Right lobe of liver (tissue), 6 donors: ENCODE results near the gene TBX1. TPM values are rescaled to one million over a fixed set of nuclear protein-coding genes. Genes with fewer than 3 reads are reported as not detected.

Experiments
- ATAC-seq, 4 donors: fragments of 200-7000 bp; cut with Tn5 transposase; one replicate each; pipeline ENCODE4 v1.9.1; 2020; ENCODE audit warnings: mild to moderate bottlenecking in 4 of 4, moderate library complexity in 4 of 4
- DNase-seq, 3 donors: peaks; one replicate each; pipeline ENCODE4 v3.0.0-alpha.2; 2020
- H3K27ac ChIP-seq, 3 donors: fragments of 200-600 bp; one replicate each; pipeline ENCODE4 v1.8.0; 2022
- H3K27me3 ChIP-seq, 2 donors: fragments of 200-600 bp; one replicate each; pipeline ENCODE4 v1.8.0; 2022
- H3K36me3 ChIP-seq, 4 donors: fragments of 200-600 bp; sonication (generic) in 1 of 4; one replicate each; pipeline versions ENCODE4 v1.5.1 to v1.8.0; 2017 to 2022; ENCODE audit warnings: control low read depth in 1 of 4
- H3K4me1 ChIP-seq, 4 donors: fragments of 200-600 bp; sonication (generic) in 1 of 4; one replicate each; pipeline versions ENCODE4 v1.5.1 to v1.8.0; 2017 to 2022; ENCODE audit warnings: control low read depth in 1 of 4
- H3K4me3 ChIP-seq, 3 donors: fragments of 200-600 bp; one replicate each; pipeline ENCODE4 v1.8.0; 2022
- H3K9me3 ChIP-seq, 4 donors: fragments of 200-600 bp; sonication (generic) in 1 of 4; one replicate each; pipeline versions ENCODE4 v1.5.1 to v1.8.0; 2017 to 2022; ENCODE audit warnings: control low read depth in 1 of 4
- POLR2A ChIP-seq: fragments of 450-650 bp; IDR thresholded peaks from one replicate; pipeline ENCODE4 v1.6.1; 2017; ENCODE audit warnings: antibody characterized with exemption, mild to moderate bottlenecking
- WGBS: methylation state at CpG from one replicate; pipeline ENCODE4 v1.1.6; 2018; ENCODE audit warnings: low coverage, low lambda C conversion rate; ENCODE audit not compliant: insufficient coverage; ENCODE audit errors: missing lambda C conversion rate; 5-methylcytosine and 5-hydroxymethylcytosine counted together
- intact Hi-C, 2 donors: fragments of 100-400 bp; cut with DNase I; formaldehyde crosslinking; loops; one replicate each; pipeline versions ENCODE4 v1.11.2 to v1.14.1; 2022
- total RNA-seq, 6 experiments: library from RNA; depleted of rRNA in 2 of 6; stranded (reverse); fragments of >200 nt in 2 of 6; fragmentation: NEBNext Ultra II Directional in 3 of 6; extraction: Animal tissue kit (Norgen Biotek cat#: 25700) in 3 of 6; gene quantifications; one replicate each; pipeline versions ENCODE4 v1.1.0 to v1.2.4, GENCODE V29; 2016 to 2023
- TF ChIP-seq, protein P1 (sequence below), 4 donors: fragments of 200-600 bp in 3 of 4; fragments of 450-650 bp in 1 of 4; IDR thresholded peaks; one replicate each; pipeline versions ENCODE4 v1.5.1 to v1.8.0; 2016 to 2022; ENCODE audit warnings: antibody characterized with exemption in 4 of 4, mild to moderate bottlenecking in 2 of 4
- donor health status: DM: no; HTN: yes; CAD: no.
- donor health status: DM: no; HTN: no; CAD: no.
- donor health status: DM: no; HTN: no; CAD: no.
- donor health status: DM: no; HTN: yes; CAD: no.
- donor health status: DM: no; HTN: yes; CAD: no.

Gene TBX1
- total RNA-seq, 6 experiments from 2014 or later = 0.24 to 0.37 (median 0.30) TPM; not detected in 2

DNA sequence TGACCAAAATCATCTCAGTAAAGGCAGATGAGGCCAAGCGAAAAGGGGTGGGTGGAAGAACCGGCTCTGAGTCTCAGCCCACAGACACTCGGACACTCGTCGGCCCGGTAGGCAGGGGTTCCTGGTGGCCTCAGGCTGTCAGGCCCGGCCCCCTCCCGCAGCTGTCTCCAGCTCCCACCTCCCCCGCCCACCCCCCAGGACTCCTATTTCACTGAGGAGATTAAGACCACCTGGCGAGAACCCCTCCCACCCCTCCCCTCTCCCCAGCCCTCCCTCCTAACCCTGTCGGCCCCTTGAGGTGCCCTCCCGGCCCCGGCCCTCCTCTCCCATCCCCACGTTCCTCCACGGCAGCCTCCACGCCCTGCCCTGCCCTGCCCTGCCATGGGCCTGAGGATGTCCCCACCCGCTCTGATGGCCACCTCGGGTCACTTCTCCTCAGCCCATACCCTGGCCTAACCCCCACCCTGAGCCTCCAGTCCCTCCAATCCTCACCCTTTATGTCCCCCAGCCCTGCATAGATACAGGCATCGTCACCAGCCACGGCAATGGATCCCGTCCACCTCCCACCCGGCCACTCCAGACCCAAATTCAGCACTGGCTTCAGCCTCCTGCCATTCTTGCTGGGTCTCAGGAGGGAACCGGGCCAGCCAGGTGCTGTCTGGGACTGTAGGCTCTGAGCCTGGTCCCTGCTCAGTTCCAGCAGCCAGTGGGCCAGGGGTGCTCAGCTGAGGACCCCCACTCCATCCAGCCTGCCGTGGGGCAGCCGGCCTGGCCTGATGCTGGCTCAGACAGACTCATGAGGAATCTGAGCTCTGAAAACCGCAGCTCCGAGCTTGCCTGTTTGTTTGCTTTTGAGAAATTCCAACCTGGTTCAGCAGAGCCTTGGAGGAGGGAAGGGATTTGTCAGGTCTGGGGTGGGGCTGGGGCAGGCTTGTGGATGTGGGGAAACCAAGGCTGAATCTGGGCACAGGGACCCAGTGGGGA, 9.8 kb upstream of the TBX1 start:
- intact Hi-C loops = loop anchor here (5.0 to 10.0 kb wide), 3 partner anchors 94 to 147 kb away; no protein-coding TSS in a partner anchor
- H3K36me3 ChIP-seq = no peaks in the 10 kb centered on the region
- no peak overlapping the region for H3K27ac ChIP-seq
- H3K27me3 ChIP-seq = peaks cover 0 to 5% of the 10 kb centered on the region in 2 donors
- ATAC-seq = no peak
- TF ChIP-seq POLR2A = no peak
- TF ChIP-seq, protein P1, sequence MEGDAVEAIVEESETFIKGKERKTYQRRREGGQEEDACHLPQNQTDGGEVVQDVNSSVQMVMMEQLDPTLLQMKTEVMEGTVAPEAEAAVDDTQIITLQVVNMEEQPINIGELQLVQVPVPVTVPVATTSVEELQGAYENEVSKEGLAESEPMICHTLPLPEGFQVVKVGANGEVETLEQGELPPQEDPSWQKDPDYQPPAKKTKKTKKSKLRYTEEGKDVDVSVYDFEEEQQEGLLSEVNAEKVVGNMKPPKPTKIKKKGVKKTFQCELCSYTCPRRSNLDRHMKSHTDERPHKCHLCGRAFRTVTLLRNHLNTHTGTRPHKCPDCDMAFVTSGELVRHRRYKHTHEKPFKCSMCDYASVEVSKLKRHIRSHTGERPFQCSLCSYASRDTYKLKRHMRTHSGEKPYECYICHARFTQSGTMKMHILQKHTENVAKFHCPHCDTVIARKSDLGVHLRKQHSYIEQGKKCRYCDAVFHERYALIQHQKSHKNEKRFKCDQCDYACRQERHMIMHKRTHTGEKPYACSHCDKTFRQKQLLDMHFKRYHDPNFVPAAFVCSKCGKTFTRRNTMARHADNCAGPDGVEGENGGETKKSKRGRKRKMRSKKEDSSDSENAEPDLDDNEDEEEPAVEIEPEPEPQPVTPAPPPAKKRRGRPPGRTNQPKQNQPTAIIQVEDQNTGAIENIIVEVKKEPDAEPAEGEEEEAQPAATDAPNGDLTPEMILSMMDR (IDR thresholded peaks at IDR 0.05) = no peak
- 47% methylated on average over 12 of the region's 27 CpGs for WGBS
- no peaks in the 10 kb centered on the region for H3K4me1 ChIP-seq
- no peak for DNase-seq
- H3K9me3 ChIP-seq = no peaks in the 10 kb centered on the region
- no peak overlapping the region for H3K4me3 ChIP-seq

DNA sequence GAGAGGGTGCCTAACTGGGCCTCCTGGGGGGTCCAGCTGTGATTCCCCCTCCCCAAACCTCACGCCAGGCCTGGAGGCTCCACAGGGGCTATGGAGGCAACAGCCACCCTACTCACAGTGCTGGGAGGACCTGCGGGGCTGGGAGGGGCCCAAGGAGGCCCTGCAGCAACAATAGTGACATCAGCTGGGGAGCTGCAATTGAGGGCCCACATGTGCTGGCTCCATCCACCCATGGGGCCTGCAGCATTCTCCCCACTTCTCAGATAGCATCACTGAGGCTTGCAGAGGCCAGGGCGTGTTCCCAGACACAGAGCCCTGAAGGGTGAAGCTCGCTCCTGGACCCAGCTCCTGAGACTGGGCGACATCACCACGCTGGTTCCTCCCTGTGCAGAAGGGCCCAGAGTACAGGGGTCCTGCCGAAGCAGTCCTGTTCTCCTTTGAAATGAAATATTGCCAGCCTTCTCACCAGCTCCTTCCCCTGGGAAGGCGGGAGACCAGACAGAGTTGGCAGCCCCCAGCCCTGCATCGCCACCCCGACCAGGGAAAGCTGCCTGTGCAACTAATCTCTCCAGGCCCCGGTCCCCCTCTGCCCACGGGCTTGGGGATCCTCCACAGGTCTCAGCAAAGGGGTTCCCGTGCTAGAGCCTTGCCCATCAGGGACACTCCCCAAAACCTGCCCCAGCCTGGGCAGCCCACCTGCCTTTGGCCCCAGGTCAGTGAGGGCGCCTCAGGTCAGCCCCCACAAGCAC, 8.9 kb upstream of the TBX1 start:
- no peaks in the 10 kb centered on the region for H3K36me3 ChIP-seq
- no peaks in the 10 kb centered on the region for H3K4me1 ChIP-seq
- intact Hi-C loops = loop anchor here (5.0 to 10.0 kb wide), 3 partner anchors 93 to 146 kb away; no protein-coding TSS in a partner anchor
- H3K9me3 ChIP-seq = no peaks in the 10 kb centered on the region
- H3K27me3 ChIP-seq = peaks cover 0 to 12% of the 10 kb centered on the region in 2 donors
- DNase-seq = no peak
- H3K27ac ChIP-seq = no peak overlapping the region
- TF ChIP-seq, protein P1 (IDR thresholded peaks at IDR 0.05) = no peak
- no peak for TF ChIP-seq POLR2A
- no peak overlapping the region for H3K4me3 ChIP-seq
- no CpG with 5 or more reads among the region's 14 CpGs for WGBS
- ATAC-seq = no peak

DNA sequence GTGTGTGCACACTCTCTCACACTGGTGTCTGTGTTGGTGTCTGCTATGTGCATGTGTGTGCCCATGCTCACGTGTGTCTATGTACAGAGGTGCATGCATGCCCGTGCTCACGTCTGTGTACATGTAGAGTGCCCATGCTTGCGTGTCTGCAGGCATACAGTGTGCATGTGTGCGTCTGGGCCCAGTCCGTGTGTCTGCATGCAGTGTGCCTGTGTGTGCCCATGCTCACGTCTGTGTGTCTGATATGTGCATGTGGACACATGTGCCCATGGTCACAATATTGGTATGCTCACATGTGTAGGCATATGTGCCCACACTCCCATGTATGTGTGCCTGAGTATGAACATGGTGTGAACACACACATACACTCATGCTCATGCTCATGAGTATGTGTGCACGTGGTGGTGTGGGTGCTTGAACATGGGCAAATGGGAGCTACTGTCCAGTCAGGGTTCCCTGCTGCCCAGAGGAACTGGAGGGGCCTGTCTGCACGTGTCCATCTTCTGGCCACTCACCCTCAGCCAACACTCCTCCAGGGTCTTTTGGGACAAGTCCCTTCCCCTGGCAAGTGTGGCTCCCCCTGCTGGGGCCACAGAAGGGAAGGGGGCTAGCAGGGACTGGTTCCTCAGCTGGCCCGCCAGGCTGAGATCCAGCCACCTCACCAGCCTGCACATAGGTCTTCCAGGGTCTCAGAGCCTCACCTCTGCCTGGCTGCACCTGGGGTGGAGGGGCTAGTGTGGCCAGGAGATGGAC, 7.3 kb upstream of the TBX1 start:
- Histone ChIP-seq H3K9me3 (no peaks in the 10 kb centered on the region), H3K36me3 (no peaks in the 10 kb centered on the region), H3K27ac (no peak overlapping the region), H3K4me3 (no peak overlapping the region), H3K4me1 (peaks cover 0 to 4% (median 0%) of the 10 kb centered on the region in 4 donors), H3K27me3 (peaks cover 0 to 12% of the 10 kb centered on the region in 2 donors)
- TF ChIP-seq, protein P1 (IDR thresholded peaks at IDR 0.05) = no peak
- no peak for TF ChIP-seq POLR2A
- intact Hi-C loops = loop anchor here (5.0 to 10.0 kb wide), 3 partner anchors 92 to 144 kb away; no protein-coding TSS in a partner anchor
- ATAC-seq (no peak), DNase-seq (no peak)
- WGBS = 75% methylated on average over 1 of the region's 10 CpGs
